Naive thymus-derived CD4-positive, alpha-beta T cell (primary cell): Measurements from ENCODE around the gene ZNF366. TPM values are rescaled to one million over a fixed set of nuclear protein-coding genes. Genes with fewer than 3 reads are reported as not detected.

ENCODE experiments used
- ATAC-seq: fragments of 150-1000 bp; cut with Tn5 transposase; 2 replicates; pipeline ENCODE4 v1.10.0; 2021; ENCODE audit warnings: mild to moderate bottlenecking, moderate library complexity
- CTCF ChIA-PET: fragments of 350-600 bp; sonication (Branson Sonifier 250); formaldehyde crosslinking; loops from one replicate; lab custom pipeline; 2021; ENCODE audit warnings: antibody characterized with exemption; lab: Charles Lee
- POLR2A ChIA-PET: fragments of 350-600 bp; sonication (Branson Sonifier 250); formaldehyde crosslinking; loops from one replicate; lab custom pipeline; 2021; ENCODE audit warnings: antibody characterized with exemption, inconsistent platforms; lab: Charles Lee
- DNase-seq, 9 donors: peaks; one replicate each; pipeline versions ENCODE4 v3.0.0 to v3.0.0-alpha.2; 2020 to 2022; ENCODE audit warnings: mixed read lengths in 1 of 9
- H3K27ac ChIP-seq: one replicate; pipeline ENCODE4 v1.7.0; 2013; ENCODE audit warnings: mild to moderate bottlenecking, low read depth, low read length, moderate library complexity
- H3K27me3 ChIP-seq, 2 donors: one replicate each; pipeline ENCODE4 v1.7.0; 2013; ENCODE audit warnings: low read length in 2 of 2, mild to moderate bottlenecking in 2 of 2, moderate library complexity in 2 of 2; ENCODE audit not compliant: control insufficient read depth in 2 of 2, insufficient read depth in 2 of 2
- H3K36me3 ChIP-seq, 3 experiments: 1 replicate in 2 of 3; 2 replicates in 1 of 3; pipeline ENCODE4 v1.7.0; 2013; ENCODE audit warnings: low read length in 3 of 3, mild to moderate bottlenecking in 3 of 3, moderate library complexity in 1 of 3; ENCODE audit not compliant: insufficient read depth in 3 of 3, control insufficient read depth in 2 of 3
- H3K4me1 ChIP-seq, 2 donors: one replicate each; pipeline ENCODE4 v1.7.0; 2013; ENCODE audit warnings: low read length in 2 of 2, mild to moderate bottlenecking in 2 of 2, moderate library complexity in 1 of 2; ENCODE audit not compliant: control insufficient read depth in 2 of 2, insufficient read depth in 2 of 2
- H3K4me3 ChIP-seq: 2 replicates; pipeline ENCODE4 v1.7.0; 2013; ENCODE audit warnings: mild to moderate bottlenecking, low read length
- H3K9me3 ChIP-seq, 3 experiments: 1 replicate in 2 of 3; 2 replicates in 1 of 3; pipeline ENCODE4 v1.7.0; 2013; ENCODE audit warnings: low read length in 3 of 3; ENCODE audit not compliant: control insufficient read depth in 2 of 3
- H3K27ac Mint-ChIP-seq, 9 donors: one replicate each; pipeline ENCODE4 v1.8.0; 2020 to 2022; ENCODE audit warnings: mixed read lengths in 9 of 9, mild to moderate bottlenecking in 8 of 9, moderate library complexity in 5 of 9, inconsistent platforms in 2 of 9
- H3K27me3 Mint-ChIP-seq, 5 donors: one replicate each; pipeline ENCODE4 v1.8.0; 2021 to 2022; ENCODE audit warnings: mixed read lengths in 5 of 5, mild to moderate bottlenecking in 1 of 5
- H3K36me3 Mint-ChIP-seq, 5 donors: one replicate each; pipeline ENCODE4 v1.8.0; 2020 to 2022; ENCODE audit warnings: mixed read lengths in 5 of 5, mild to moderate bottlenecking in 3 of 5, inconsistent platforms in 1 of 5
- H3K4me1 Mint-ChIP-seq, 7 donors: one replicate each; pipeline ENCODE4 v1.8.0; 2020 to 2022; ENCODE audit warnings: mixed read lengths in 7 of 7, mild to moderate bottlenecking in 3 of 7, inconsistent platforms in 1 of 7
- H3K4me3 Mint-ChIP-seq, 10 donors: one replicate each; pipeline ENCODE4 v1.8.0; 2020 to 2022; ENCODE audit warnings: mild to moderate bottlenecking in 10 of 10, mixed read lengths in 10 of 10, moderate library complexity in 6 of 10, inconsistent platforms in 2 of 10
- H3K9me3 Mint-ChIP-seq, 11 donors: one replicate each; pipeline ENCODE4 v1.8.0; 2020 to 2022; ENCODE audit warnings: mixed read lengths in 11 of 11, mild to moderate bottlenecking in 4 of 11, inconsistent platforms in 1 of 11, moderate library complexity in 1 of 11
- intact Hi-C, 2 donors: fragments of 100-400 bp; cut with micrococcal nuclease; formaldehyde crosslinking; loops; one replicate each; pipeline ENCODE4 v1.15.1; 2023
- polyA plus RNA-seq, 2 donors: library from polyadenylated mRNA; unstranded; fragments of 300-500 nt; fragmentation: Illumina TruSeq; gene quantifications; one replicate each; pipeline ENCODE4 v1.2.3, GENCODE V29; 2021
- total RNA-seq, 6 experiments: library from RNA in 5 of 6; stranded (reverse) in 5 of 6; gene quantifications; 1 replicate in 5 of 6; 2 replicates in 1 of 6; pipeline ENCODE4 v1.2.3 and lab custom pipeline; 2021 to 2026

Gene ZNF366
- total and polyA plus RNA-seq, 7 experiments from 2014 or later, result 0.11 to 1.1 (median 0.19) TPM; not detected in 4

DNA sequence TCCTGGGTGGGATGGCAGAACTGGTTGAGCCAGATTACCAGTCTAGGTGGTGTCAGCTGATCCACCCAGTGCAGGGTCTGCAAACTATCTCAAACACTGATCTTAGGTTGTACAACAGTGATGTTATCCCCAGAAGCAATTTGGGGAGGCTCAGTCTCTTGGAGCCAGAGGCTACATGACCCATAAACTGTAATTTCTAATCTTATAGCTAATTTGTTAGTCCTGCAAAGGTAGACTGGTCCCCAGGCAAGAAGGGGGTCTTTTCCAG, 5.3 kb upstream of the ZNF366 start:
- POLR2A ChIA-PET, result no interaction called here
- H3K36me3 Mint-ChIP-seq, result no peaks in the 10 kb centered on the region
- intact Hi-C loops, result no loop called here
- no peak overlapping the region for H3K27ac ChIP-seq
- DNase-seq, result no peak
- H3K4me1 ChIP-seq, result no peaks in the 10 kb centered on the region
- H3K4me1 Mint-ChIP-seq, result peaks cover 0 to 1% (median 0%) of the 10 kb centered on the region in 7 donors
- peaks cover 15 to 34% (median 27%) of the 10 kb centered on the region in 5 donors for H3K27me3 Mint-ChIP-seq
- ATAC-seq, result no peak
- no peak overlapping the region for H3K4me3 Mint-ChIP-seq
- CTCF ChIA-PET, result no interaction called here
- no peaks in the 10 kb centered on the region for H3K9me3 Mint-ChIP-seq
- no peaks in the 10 kb centered on the region for H3K27me3 ChIP-seq
- H3K4me3 ChIP-seq, result no peak overlapping the region
- no peaks in the 10 kb centered on the region for H3K36me3 ChIP-seq
- H3K27ac Mint-ChIP-seq, result no peak overlapping the region
- H3K9me3 ChIP-seq, result no peaks in the 10 kb centered on the region

DNA sequence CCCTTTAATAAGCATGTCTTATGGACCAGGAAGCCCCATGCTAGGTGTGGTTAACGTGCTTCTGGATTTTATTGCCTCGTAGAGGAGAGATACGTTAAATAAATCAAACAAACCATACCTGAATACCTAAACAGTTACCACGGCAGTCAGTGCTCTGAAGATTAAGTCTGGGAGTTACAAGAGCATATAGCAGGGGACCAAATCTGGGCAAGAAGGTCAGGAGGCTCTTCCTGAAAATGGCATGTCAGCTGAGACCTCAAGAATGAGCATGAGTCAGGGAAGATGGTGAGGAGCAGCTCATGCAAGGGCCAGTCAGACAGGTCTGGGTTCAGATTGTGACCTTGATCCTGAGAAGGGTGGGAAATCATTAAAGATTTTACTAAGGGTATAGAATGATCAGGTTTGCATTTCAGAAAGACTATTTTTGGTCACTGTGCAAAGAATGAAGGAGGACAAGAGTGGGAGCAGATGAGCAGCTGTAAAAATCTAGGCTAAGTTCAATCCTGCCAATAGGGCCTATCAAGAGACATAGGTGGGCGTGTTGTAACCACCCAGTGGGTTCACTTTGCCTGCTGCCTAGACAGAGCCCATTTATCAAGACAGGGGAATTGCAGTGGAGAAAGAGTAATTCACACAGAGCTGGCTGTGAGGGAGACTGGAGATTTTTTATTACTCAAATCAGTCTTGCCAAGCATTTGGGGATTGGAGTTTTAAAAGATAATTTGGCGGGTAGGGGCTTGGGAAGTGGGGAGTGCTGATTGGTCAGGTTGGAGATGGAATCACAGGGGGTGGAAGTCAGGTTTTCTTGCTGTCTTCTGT, 4.8 kb upstream of the ZNF366 start:
- DNase-seq (no peak), ATAC-seq (no peak)
- CTCF ChIA-PET, result no interaction called here
- no peaks in the 10 kb centered on the region for H3K36me3 ChIP-seq
- no peaks in the 10 kb centered on the region for H3K9me3 ChIP-seq
- H3K4me1 ChIP-seq, result no peaks in the 10 kb centered on the region
- no peaks in the 10 kb centered on the region for H3K27me3 ChIP-seq
- H3K4me3 ChIP-seq, result no peak overlapping the region
- Mint-ChIP-seq H3K36me3 (no peaks in the 10 kb centered on the region), H3K4me1 (peaks cover 0 to 4% (median 0%) of the 10 kb centered on the region in 7 donors), H3K27me3 (peaks cover 20 to 37% (median 32%) of the 10 kb centered on the region in 5 donors), H3K9me3 (no peaks in the 10 kb centered on the region), H3K4me3 (no peak overlapping the region), H3K27ac (no peak overlapping the region)
- POLR2A ChIA-PET, result no interaction called here
- no peak overlapping the region for H3K27ac ChIP-seq
- intact Hi-C loops, result no loop called here

DNA sequence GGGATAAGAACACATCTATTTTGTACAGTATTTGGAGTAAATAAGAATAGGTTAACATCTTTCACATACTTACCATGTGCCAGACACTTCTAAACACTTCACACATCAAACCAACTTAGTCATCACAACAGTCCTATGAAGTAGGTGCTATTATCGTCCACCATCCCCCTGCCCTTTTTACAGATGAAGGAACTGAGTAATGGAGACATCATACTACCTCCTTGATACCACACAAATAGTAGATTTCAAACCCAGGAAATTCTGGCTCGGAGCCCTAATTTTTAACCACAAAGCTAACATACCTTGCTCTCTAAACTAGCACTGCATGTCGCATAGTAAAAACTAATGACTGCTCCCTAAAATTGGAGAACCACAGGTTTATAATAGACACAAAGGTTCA, 4.2 kb upstream of the ZNF366 start:
- ATAC-seq (no peak), DNase-seq (no peak)
- Mint-ChIP-seq H3K36me3 (no peaks in the 10 kb centered on the region), H3K4me1 (peaks cover 0 to 7% (median 0%) of the 10 kb centered on the region in 7 donors), H3K9me3 (peaks cover 0 to 3% (median 0%) of the 10 kb centered on the region in 11 donors), H3K27ac (no peak overlapping the region), H3K4me3 (no peak overlapping the region), H3K27me3 (peaks cover 24 to 43% (median 36%) of the 10 kb centered on the region in 5 donors)
- intact Hi-C loops, result no loop called here
- H3K9me3 ChIP-seq, result no peaks in the 10 kb centered on the region
- no peaks in the 10 kb centered on the region for H3K4me1 ChIP-seq
- no peak overlapping the region for H3K4me3 ChIP-seq
- H3K36me3 ChIP-seq, result no peaks in the 10 kb centered on the region
- CTCF ChIA-PET, result no interaction called here
- H3K27ac ChIP-seq, result no peak overlapping the region
- no peaks in the 10 kb centered on the region for H3K27me3 ChIP-seq
- POLR2A ChIA-PET, result no interaction called here

DNA sequence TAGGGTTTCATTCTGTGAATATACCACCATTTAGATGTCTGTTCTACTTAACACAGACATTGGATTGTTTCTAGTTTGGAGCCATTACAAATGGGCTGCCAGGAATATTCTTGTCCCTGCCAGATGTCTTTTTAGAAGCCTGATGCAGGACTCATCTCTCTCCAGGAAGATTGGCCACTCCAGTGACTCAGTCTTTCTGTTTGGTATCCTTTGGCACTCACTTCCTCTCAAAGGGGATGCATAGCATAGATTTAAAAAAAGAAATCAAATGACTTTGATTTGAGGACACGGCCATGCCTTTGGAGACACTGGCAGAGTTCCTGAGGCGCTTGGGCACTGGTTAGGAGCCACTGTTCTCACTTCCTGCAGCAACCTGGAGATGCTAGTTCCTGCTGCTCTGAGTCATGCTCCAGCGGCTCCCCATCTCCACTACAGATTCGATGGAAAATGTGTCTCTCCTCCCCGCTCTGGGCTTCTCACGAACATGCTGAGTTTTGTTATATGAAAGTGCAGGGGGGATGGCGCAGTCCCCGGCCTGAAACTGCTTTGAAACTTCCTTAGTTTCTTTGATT, 3.5 kb upstream of the ZNF366 start:
- ChIA-PET POLR2A (no interaction called here), CTCF (no interaction called here)
- Histone ChIP-seq H3K4me1 (no peaks in the 10 kb centered on the region), H3K27me3 (no peaks in the 10 kb centered on the region), H3K36me3 (no peaks in the 10 kb centered on the region), H3K27ac (no peak overlapping the region), H3K9me3 (no peaks in the 10 kb centered on the region), H3K4me3 (no peak overlapping the region)
- peaks cover 0 to 4% (median 0%) of the 10 kb centered on the region in 11 donors for H3K9me3 Mint-ChIP-seq
- H3K4me3 Mint-ChIP-seq, result no peak overlapping the region
- H3K4me1 Mint-ChIP-seq, result peaks cover 0 to 6% (median 0%) of the 10 kb centered on the region in 7 donors
- H3K36me3 Mint-ChIP-seq, result no peaks in the 10 kb centered on the region
- DNase-seq, result no peak
- peak; percentile 22 for ATAC-seq
- no peak overlapping the region for H3K27ac Mint-ChIP-seq
- intact Hi-C loops, result no loop called here
- H3K27me3 Mint-ChIP-seq, result peaks cover 26 to 46% (median 37%) of the 10 kb centered on the region in 5 donors

DNA sequence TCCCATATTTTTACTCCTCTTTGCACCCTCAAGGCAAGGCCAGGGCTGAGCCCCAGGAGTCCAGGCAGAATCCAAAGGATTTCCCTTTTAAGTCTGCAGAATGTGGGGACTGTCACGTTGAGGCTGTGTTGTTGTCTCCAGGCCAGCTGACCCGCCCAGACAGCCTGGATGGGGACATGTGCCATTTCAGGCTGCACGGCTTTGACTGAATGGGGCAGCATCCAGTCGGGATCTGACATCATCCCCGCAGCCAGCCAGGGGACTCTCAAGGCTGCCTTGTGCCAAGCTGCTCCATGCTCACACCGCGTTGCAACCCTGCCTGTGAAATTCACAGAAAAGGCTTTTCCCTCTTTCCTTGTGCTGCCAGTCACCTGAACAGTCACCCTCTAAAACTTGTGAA, 2.2 kb upstream of the ZNF366 start:
- intact Hi-C loops, result no loop called here
- Mint-ChIP-seq H3K36me3 (no peaks in the 10 kb centered on the region), H3K27ac (no peak overlapping the region), H3K9me3 (peaks cover 0 to 4% (median 0%) of the 10 kb centered on the region in 11 donors), H3K27me3 (peaks cover 26 to 40% (median 34%) of the 10 kb centered on the region in 5 donors), H3K4me3 (no peak overlapping the region), H3K4me1 (peaks cover 0 to 6% (median 0%) of the 10 kb centered on the region in 7 donors)
- Histone ChIP-seq H3K9me3 (no peaks in the 10 kb centered on the region), H3K4me1 (no peaks in the 10 kb centered on the region), H3K4me3 (no peak overlapping the region), H3K27me3 (no peaks in the 10 kb centered on the region), H3K27ac (no peak overlapping the region), H3K36me3 (no peaks in the 10 kb centered on the region)
- ATAC-seq, result no peak
- ChIA-PET POLR2A (no interaction called here), CTCF (interaction anchor here (0.5 kb wide), 1 partner anchor 16 kb away, joined by 3 read pairs; no protein-coding TSS in a partner anchor)
- DNase-seq, result no peak

DNA sequence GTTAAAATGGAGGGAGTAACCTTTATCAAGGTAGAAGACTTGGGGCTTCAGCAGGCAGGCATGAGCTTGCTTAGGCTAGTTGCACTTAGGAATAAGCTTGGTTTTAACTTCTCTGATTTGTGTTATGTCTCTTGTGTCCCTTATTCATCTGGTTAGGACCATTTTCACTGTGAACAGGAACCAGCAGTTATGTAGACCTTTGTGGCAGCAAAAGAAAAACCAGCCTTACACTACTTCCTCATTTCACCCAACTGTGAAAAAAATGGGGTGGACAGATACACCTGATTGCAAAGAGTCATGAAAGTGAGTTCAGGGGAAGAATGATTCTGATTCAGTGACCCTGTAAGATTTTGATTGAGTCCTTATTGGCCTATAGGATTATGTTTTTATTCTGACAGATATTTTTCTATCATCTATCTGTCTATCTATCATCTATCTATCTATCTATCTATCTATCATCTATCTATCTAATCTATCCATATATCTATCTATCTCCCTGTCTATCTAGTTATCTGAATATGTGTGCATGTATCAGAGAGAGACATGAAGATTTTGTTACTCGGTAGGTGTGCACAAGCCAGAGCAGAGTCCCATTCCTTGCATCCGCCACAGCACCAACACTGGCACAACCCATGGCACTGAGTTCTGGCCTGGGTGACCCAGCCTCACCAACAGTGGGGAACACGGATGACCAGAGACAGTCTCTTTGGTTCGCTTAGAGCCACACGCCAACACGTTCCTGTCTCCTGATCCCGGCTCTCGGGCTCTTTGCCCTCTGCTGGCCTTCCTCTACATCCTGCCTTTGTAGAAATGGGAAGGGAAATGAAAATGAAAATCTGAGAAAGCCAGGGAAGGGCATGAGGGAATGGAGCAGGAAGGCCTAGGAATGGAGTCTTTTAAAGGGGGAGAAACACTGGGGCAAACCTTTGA, 1.3 kb upstream of the ZNF366 start:
- Mint-ChIP-seq H3K36me3 (no peaks in the 10 kb centered on the region), H3K27me3 (peaks cover 29 to 45% (median 35%) of the 10 kb centered on the region in 5 donors), H3K4me1 (peaks cover 0 to 6% (median 0%) of the 10 kb centered on the region in 7 donors), H3K9me3 (peaks cover 0 to 4% (median 0%) of the 10 kb centered on the region in 11 donors), H3K4me3 (no peak overlapping the region), H3K27ac (no peak overlapping the region)
- POLR2A ChIA-PET, result no interaction called here
- no peak overlapping the region for H3K4me3 ChIP-seq
- H3K36me3 ChIP-seq, result no peaks in the 10 kb centered on the region
- H3K27ac ChIP-seq, result no peak overlapping the region
- intact Hi-C loops, result no loop called here
- ATAC-seq, result peak; percentile 56
- H3K4me1 ChIP-seq, result no peaks in the 10 kb centered on the region
- DNase-seq, result no peak
- CTCF ChIA-PET, result no interaction called here
- no peaks in the 10 kb centered on the region for H3K27me3 ChIP-seq
- H3K9me3 ChIP-seq, result no peaks in the 10 kb centered on the region
